Neuron (in vitro differentiated cells): ENCODE measurements around the gene PCNX2.

ENCODE experiments used
- H2AFZ ChIP-seq: one replicate; pipeline ENCODE4 v1.6.1; 2013; ENCODE audit warnings: low read depth, mild to moderate bottlenecking, inconsistent platforms, low read length, moderate library complexity
- H3K27me3 ChIP-seq: one replicate; pipeline ENCODE4 v1.6.1; 2013; ENCODE audit warnings: low read length; ENCODE audit not compliant: insufficient read depth
- H3K36me3 ChIP-seq: one replicate; pipeline ENCODE4 v1.6.1; 2013; ENCODE audit warnings: low read length; ENCODE audit not compliant: insufficient read depth
- H3K4me1 ChIP-seq: one replicate; pipeline ENCODE4 v1.6.1; 2013; ENCODE audit warnings: low read length; ENCODE audit not compliant: insufficient read depth
- H3K4me3 ChIP-seq: 2 replicates; pipeline ENCODE4 v1.5.1; 2013; ENCODE audit warnings: mild to moderate bottlenecking, low read length, moderate library complexity
- H3K9me3 ChIP-seq: one replicate; pipeline ENCODE4 v1.6.1; 2013; ENCODE audit warnings: low read length

PCNX2 gene

GRCh38 chr1:233294913-233295236 lies 650 bp downstream of the PCNX2 start:
- peak overlapping the region; percentile 75 for H3K4me3 ChIP-seq
- H3K36me3 ChIP-seq = no peaks in the 10 kb centered on the region
- peak overlapping the region; percentile 100 for H2AFZ ChIP-seq
- H3K9me3 ChIP-seq = no peaks in the 10 kb centered on the region
- H3K27me3 ChIP-seq = peaks cover 3% of the 10 kb centered on the region
- H3K4me1 ChIP-seq = peaks cover 8% of the 10 kb centered on the region

GRCh38 chr1:233293556-233294446 lies 1.7 kb downstream of the PCNX2 start:
- H3K36me3 ChIP-seq = no peaks in the 10 kb centered on the region
- no peak overlapping the region for H2AFZ ChIP-seq
- H3K9me3 ChIP-seq = no peaks in the 10 kb centered on the region
- peaks cover 8% of the 10 kb centered on the region for H3K4me1 ChIP-seq
- no peak overlapping the region for H3K4me3 ChIP-seq
- peaks cover 3% of the 10 kb centered on the region for H3K27me3 ChIP-seq

DNA sequence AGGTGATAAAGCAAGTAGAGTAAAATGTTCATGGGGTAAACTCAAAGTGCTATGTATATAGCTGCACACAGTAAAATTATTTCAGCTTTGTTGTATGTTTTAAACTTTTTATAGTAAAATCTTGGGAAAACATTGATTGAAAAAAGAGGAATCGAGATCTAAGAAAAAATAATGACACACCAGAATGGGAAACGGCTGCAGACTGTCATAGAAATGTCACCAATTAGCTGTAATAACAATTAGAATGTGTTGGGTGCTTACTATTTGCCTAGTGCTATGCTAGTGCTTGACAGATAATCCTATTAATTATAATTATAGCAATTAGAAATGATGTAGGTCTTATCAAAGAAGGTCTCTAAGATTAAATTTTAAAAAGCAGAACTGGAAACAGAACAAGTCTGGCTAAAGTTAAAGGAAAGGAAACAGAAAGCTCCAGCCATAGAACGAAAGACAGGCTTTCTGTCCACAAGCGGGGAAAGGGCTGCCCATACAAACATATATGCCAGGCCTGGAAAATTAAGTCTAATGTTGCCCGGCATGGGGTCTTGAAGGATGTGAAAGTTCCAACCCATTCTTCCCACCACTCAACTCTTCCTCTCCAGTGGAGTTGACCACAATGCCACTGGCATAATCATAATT lies 5.0 kb downstream of the PCNX2 start:
- Histone ChIP-seq H3K27me3 (no peaks in the 10 kb centered on the region), H3K9me3 (no peaks in the 10 kb centered on the region), H2AFZ (no peak overlapping the region), H3K4me3 (no peak overlapping the region), H3K4me1 (peaks cover 5% of the 10 kb centered on the region), H3K36me3 (no peaks in the 10 kb centered on the region)

DNA sequence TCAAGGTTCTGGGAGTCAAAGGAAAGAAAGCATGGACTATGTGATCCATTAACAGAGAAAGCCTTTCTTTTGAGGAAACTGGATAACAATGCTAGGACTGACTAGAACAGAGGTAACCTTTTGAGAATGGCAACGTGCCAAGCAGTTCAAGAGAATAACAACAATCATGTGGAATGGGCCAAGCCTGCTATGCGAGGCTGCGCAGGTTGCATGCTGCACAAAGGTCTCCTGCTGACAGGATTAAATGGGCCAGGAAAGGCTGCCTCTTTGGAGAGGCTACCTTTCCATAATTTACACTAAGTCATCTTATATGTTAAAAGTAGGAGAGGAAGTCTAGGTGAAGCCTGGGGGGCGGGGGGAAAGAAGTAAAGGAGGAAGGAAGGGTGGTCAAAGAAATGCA lies 5.8 kb downstream of the PCNX2 start:
- Histone ChIP-seq H3K4me3 (no peak overlapping the region), H3K36me3 (no peaks in the 10 kb centered on the region), H3K9me3 (no peaks in the 10 kb centered on the region), H2AFZ (no peak overlapping the region), H3K27me3 (no peaks in the 10 kb centered on the region), H3K4me1 (peaks cover 1% of the 10 kb centered on the region)

DNA sequence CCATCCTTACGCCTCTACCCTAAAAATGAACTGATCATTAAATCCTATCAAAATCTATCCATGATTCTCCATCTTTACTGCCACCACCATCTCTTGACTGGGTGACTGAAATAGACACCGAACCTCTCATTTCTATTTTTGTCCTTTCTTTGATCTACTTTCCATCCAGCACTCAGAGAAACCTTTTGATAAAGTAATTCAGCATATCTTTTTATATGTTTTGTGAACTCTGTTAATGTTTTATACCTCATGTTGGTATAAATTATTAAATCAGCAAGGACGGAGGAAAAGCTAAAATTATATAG lies 13.0 kb downstream of the PCNX2 start:
- H3K36me3 ChIP-seq = no peaks in the 10 kb centered on the region
- no peaks in the 10 kb centered on the region for H3K4me1 ChIP-seq
- no peak overlapping the region for H3K4me3 ChIP-seq
- no peaks in the 10 kb centered on the region for H3K27me3 ChIP-seq
- no peak overlapping the region for H2AFZ ChIP-seq
- H3K9me3 ChIP-seq = no peaks in the 10 kb centered on the region

DNA sequence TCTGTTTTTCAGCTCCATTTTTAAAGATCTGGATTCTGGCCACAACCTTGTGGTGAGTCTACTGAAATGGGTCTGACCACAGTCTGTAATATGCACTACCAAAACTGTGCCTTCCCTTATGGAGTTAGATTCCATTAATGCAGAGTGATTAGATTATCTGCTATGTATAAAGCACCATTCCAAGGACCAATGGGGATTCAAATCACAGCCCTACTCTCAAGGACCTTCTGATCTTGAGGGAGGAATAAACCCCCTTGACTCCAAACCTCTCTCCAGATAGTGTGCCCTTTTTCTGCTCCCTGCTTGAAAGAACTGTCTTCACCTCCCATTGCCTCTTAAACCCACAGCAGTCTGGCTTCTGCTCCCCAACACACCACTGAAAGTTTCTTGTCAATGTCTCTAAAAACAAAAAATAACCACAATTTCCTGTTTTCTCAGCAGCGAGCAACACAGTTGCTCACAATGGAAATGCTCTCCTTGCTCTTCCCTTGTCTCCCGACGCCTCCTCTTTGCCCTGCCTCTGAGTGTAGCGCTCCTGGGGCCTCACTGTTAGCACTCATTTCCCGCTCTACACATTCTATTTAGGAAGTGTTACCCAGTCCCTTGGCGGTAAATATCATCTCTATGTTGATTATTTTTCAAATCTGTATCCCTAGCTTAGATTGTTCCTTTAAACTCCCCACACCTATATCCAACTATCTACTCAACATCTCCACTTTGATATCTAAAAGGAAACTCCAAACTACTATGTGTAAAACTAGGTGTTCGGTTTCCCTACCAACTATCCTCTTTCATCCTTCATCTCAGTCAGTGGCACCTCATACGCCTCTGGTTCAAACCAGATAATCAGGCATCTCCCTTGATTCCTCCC lies 13.6 kb downstream of the PCNX2 start:
- Histone ChIP-seq H3K4me3 (no peak overlapping the region), H3K9me3 (no peaks in the 10 kb centered on the region), H3K36me3 (no peaks in the 10 kb centered on the region), H3K4me1 (no peaks in the 10 kb centered on the region), H3K27me3 (no peaks in the 10 kb centered on the region), H2AFZ (no peak overlapping the region)

DNA sequence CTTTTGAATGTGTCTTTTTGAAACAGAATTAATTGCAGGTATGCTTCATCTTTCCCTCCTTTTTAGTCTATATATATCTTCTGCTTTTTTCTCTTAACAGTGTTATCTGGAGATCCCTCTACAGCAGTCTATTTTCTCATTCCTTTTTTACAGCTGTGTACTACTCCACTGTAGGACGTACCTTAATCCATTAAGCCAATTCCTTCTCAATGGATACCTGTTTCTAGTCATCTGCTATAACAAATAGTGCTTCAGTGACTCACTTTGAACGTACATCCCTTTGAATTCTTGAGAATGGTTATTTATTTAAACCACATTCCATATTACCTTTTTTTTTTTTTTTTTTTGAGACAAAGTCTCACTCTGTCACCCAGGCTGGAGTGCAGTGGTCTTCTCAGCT lies 15.6 kb downstream of the PCNX2 start:
- Histone ChIP-seq H3K27me3 (no peaks in the 10 kb centered on the region), H2AFZ (no peak overlapping the region), H3K4me1 (no peaks in the 10 kb centered on the region), H3K9me3 (no peaks in the 10 kb centered on the region), H3K36me3 (no peaks in the 10 kb centered on the region), H3K4me3 (no peak overlapping the region)

DNA sequence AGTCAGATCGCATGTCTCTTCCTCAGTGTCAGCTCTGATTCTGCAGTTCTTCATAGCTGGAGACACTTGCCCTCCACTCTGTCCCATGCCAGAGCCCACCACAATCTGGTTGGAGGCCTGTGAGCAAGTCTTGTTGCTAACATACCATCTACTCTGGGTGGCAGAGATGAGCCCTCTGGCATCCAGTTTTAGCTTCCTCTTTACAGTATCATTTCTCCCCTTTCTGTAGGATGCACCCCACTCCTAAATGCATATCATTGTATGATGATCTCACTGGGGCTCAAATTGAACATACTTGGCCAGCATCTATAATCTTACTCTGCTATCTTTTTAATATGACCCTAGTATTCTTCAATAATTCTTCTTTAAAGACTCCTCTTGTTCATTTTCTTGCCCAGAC lies 16.9 kb downstream of the PCNX2 start:
- Histone ChIP-seq H3K36me3 (no peaks in the 10 kb centered on the region), H3K4me3 (no peak overlapping the region), H3K4me1 (no peaks in the 10 kb centered on the region), H2AFZ (no peak overlapping the region), H3K27me3 (no peaks in the 10 kb centered on the region), H3K9me3 (no peaks in the 10 kb centered on the region)

- no peaks in the 10 kb centered on the region for H3K9me3 ChIP-seq
- H3K36me3 ChIP-seq = no peaks in the 10 kb centered on the region
- no peak overlapping the region for H3K4me3 ChIP-seq
Observed at GRCh38 chr1:233277637-233278606, 17.6 kb downstream of the PCNX2 start.

GRCh38 chr1:233269656-233270055 lies 25.9 kb downstream of the PCNX2 start:
- Histone ChIP-seq H3K4me3 (no peak overlapping the region), H2AFZ (no peak overlapping the region), H3K27me3 (no peaks in the 10 kb centered on the region), H3K9me3 (no peaks in the 10 kb centered on the region), H3K36me3 (no peaks in the 10 kb centered on the region), H3K4me1 (no peaks in the 10 kb centered on the region)

More at GRCh38 chr1:233277637-233278606, 17.6 kb downstream of the PCNX2 start:
- H3K27me3 ChIP-seq = no peaks in the 10 kb centered on the region
- H2AFZ ChIP-seq = no peak overlapping the region
- H3K4me1 ChIP-seq = no peaks in the 10 kb centered on the region

- Histone ChIP-seq H3K4me3 (no peak overlapping the region), H3K9me3 (no peaks in the 10 kb centered on the region), H3K36me3 (no peaks in the 10 kb centered on the region), H2AFZ (no peak overlapping the region), H3K4me1 (no peaks in the 10 kb centered on the region), H3K27me3 (no peaks in the 10 kb centered on the region)
Observed at GRCh38 chr1:233268389-233269022, 27.0 kb downstream of the PCNX2 start.

DNA sequence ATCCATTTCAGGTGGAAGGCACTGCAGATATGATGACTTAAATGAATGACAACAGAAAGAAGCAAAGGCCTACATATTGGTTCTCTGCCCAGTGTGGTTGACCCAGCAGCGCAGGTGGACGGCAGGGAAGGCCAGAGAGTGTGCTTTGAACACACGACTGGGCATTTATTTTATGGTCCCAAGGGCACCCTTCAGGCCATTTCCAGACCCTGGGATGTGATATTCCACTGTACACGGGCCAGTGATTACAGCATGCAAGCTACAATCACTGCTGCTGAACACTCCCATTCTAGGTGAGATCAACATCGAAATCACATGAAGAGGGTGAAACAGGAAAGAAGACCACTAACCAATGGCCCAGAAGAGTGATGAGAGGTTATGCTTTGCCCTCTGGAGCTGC lies 33.8 kb downstream of the PCNX2 start:
- Histone ChIP-seq H2AFZ (peak overlapping the region; percentile 3), H3K4me1 (peaks cover 13% of the 10 kb centered on the region), H3K27me3 (no peaks in the 10 kb centered on the region), H3K4me3 (no peak overlapping the region), H3K9me3 (no peaks in the 10 kb centered on the region), H3K36me3 (peaks cover 16% of the 10 kb centered on the region)
